ENCODE measurements around the gene CABCOCO1.

Gene CABCOCO1, protein sequence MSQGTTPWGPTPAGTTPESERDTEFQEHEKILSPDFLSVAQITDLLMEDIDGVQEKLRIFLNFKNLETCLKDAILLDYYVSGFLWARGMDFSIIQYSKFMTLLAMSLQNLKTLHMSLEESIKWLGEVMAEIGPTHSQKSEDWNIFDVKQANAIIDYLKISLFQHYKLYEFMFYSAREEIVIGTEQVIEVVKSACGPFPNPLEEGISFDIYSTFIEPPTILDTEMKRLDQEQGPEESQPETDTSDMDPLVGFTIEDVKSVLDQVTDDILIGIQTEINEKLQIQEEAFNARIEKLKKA

GRCh38 chr10:61662794-61663259 lies at the start of gene CABCOCO1:
Gene CABCOCO1, plus strand, starts transcription at chr10:61662929. Its CDS starts 44 bp downstream, at chr10:61662973.
- peak in 13 of 14 donors; percentile 8 to 84 (median 61) for DNase-seq

GRCh38 chr10:61613665-61614064 lies 49.1 kb upstream of the CABCOCO1 start:
- DNase-seq, result no peak

- DNase-seq, result no peak
Observed at GRCh38 chr10:61616611-61617010, 46.1 kb upstream of the CABCOCO1 start.

GRCh38 chr10:61617180-61617579 lies 45.5 kb upstream of the CABCOCO1 start:
- DNase-seq, result no peak

GRCh38 chr10:61617586-61617985 lies 45.1 kb upstream of the CABCOCO1 start:
- no peak for DNase-seq

DNA sequence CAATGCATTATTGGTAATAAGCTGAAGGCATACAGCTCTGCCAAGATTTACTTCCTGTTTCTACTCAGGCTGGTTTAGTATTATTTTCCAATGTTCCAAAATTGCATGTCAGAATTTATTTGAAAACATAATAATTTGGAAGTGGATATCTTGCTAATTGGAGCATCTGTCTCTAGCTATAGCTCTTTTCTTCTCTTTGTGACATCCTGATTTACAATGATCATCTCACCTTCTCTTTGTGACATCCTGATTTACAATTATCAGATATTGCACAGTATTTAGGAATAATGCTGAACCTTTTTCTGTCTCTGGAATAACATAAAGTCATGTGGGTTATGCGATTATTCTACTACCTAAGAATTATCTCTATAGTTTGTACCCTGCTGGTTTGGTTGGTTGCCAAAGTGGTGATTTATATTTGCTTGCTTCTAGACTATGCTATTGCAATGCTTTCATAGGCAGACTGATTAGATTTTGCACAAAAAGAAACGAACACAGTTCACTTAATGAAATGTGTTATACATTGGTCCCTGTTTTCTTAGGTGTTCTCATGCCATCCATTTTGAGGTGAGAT lies 44.3 kb upstream of the CABCOCO1 start:
- no peak for DNase-seq

DNA sequence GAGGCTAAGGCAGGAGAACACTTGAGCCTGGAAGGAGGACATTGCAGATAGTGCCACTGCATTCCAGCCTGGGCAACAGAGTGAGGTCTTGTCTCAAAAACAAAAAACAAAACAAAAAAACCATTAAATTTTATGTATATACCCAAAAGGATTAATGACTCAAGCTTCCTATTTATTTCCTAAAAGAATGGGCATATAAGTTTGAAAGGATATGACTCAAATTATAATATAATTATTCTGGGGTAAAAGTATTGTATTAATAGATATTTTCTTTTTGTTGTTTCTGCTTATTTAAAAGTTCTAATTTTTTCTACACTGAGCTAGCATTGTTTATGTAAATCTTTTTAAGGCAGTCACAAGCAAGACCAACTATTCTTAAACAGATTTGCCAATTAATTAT lies 42.2 kb upstream of the CABCOCO1 start:
- DNase-seq, result no peak

DNA sequence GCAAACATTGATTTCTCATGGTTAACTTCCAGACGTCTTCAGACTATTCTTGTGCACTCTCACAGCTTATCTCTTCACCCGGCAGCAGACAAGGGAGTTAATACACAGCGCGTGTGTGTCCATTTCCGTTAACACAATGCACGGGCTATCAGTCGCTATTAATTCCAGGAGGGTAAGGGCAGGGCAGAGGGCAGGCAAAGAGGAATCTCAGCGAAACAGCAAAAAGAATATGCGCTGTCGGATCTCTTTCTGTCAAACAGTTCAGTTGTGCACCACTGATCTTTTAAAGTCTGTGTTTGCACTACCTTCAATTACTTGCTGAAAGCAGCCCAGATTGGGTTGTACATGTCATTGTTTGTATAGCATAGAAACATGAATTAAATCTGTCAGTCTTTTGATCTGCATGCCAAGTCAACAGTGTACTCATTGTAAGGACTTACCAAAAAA lies 41.1 kb upstream of the CABCOCO1 start:
- DNase-seq, result peak in 1 of 14 donors; percentile 8

GRCh38 chr10:61623161-61623560 lies 39.6 kb upstream of the CABCOCO1 start:
- peak in 3 of 14 donors; percentile 2 to 19 (median 17) for DNase-seq

DNA sequence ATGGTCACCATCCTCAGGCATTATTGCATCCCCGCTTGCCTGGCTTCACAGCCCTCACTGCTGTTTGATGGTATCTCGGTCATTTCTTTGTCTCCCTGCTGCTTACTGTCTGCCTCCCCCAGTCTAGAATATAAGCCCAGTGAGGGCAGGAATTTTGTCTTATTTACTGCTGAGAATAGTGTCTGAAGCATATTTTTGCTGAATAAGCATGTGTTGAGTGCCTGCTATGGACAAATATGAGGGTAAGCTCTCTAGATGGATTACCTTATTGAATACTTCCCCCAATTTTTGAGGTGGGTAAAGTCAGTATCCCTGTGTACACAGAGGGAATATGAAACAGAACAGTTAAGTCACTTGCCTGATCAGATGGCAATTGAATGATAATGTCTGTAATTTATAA lies 36.5 kb upstream of the CABCOCO1 start:
- no peak for DNase-seq

- DNase-seq, result no peak
Observed at GRCh38 chr10:61627266-61627665, 35.5 kb upstream of the CABCOCO1 start.

GRCh38 chr10:61628151-61628874 lies 34.4 kb upstream of the CABCOCO1 start:
- DNase-seq, result no peak

DNA sequence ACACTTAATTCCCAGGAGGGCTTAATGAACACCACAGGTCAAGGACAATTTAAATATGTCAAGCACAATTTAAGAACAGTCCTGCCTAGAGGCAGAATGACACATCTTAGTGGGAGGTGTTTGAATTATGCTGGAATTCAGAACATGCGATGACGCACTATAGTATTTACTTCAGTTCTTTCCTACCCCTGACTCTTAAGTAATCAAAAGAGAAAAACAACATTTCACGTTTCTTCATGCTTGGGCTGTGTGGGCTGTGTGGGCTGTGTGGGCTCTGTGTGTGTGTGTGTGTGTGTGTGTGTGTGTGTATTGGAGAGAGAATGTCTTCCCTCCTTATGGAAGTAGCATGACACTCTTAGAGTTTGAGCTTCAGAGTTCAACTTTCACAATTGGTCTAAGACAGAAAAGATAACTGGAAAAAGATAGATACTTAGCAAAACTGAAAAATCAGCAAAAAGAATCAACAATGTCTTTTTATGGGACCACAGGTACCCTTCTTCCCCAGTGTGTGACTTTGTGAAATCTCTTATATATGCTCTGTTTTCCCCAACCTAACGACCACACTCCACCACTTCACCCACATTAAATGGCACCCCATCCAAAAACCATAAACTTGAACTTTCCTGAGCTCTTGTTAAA lies 33.7 kb upstream of the CABCOCO1 start:
- no peak for DNase-seq

DNA sequence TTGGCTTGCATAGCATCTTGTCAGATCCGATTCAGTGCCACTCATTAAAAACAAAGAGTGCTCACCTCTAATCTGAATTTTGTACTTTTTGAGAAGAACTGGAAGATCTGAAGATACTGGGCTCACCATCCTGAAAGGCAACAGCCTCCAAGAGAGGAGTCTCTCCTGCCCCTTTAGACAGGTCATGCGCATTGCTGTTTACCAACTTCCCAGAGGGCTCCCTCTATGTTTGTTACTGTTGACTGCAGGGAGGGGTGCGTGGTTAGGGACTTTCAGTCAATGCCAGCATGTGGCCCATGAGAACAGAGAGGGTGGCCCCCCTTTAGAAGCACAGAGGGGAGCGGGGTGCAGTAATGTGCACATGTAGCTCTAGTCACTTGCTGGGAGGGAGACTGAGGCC lies 33.2 kb upstream of the CABCOCO1 start:
- DNase-seq, result no peak

DNA sequence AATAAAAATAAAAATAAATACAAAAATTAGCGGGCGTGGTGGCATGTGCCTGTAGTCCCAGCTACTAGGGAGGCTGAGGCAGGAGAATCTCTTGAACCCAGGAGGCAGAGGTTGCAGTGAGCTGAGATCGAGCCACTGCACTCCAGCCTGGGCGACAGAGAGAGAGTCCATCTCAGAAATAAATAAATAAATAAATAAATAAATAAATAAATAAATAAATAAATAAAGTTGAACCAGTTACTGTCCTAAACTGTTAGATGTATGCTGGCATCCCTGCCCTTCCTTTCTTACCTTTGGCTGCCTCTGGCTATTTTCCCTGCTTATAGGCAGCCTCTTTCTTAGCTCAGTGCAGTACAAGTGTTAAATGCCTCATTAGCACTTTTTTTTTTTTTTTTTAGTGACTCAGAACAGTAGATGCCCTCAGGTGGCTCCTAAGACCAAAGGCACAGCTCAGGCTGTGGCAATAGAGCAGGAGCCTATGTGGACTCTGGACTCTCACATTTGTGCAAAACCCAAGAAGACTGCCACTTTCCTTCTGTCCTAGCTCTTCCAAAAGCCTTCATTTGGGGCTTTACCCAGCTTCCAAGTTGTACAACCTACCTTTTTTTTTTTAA lies 30.6 kb upstream of the CABCOCO1 start:
- no peak for DNase-seq

GRCh38 chr10:61633665-61634064 lies 29.1 kb upstream of the CABCOCO1 start:
- no peak for DNase-seq

DNA sequence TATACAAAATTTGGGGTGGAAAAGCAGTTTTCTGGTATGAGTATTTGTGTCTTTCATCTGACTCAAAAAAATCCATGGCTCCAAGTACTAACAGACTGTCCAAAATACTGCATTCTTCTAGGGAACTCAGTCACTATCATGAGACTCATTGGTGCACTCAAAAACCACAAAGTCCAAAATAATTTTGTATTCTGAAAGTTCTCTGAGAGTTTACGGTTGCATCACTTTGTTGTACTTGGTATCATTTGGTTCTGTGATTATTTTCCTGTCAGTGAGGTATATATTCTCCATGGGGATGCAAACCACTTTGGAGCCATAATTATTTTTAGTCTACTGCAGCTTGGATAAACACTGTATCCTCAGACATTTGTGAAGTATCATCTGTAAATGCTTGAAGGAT lies 28.0 kb upstream of the CABCOCO1 start:
- DNase-seq, result no peak

GRCh38 chr10:61635471-61635870 lies 27.3 kb upstream of the CABCOCO1 start:
- DNase-seq, result no peak

DNA sequence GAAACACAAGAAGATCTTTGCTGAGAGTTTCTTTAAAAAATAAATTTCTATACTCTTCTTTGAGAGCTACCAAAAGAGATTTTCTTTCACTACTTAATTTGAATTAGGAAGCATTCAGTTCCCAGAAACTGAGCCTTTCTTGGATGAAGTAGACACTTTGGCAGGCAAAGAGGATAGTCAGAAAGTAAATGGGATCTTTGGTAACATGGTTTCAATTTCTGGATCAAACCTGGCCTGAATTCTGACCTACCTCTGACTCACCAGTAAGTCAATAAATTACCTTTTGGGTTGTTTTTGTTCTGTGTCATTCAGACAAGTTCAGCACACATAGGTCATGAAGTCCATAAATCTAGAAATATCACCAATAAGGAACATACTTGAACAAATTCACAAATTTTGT lies 26.8 kb upstream of the CABCOCO1 start:
- no peak for DNase-seq

- no peak for DNase-seq
Observed at GRCh38 chr10:61639952-61640351, 22.8 kb upstream of the CABCOCO1 start.

DNA sequence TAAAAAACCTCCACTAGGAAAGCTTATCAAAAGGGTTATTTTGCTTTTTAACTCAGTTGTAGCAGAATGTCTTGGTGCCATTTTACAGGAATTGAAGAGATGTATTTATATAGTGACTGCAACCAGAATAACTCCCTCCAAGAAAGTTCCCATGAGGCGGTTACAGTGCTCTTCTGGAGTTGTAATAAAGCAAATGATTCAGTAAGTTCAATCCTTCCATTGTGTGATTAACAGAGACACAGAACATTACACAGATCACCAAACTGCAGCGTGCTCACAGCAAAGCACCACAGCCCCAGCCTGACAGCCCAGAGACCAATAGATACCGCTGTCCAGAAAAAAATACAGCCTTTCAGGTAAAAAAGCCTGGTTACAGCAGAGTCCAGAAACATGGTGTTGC lies 21.9 kb upstream of the CABCOCO1 start:
- peak in 1 of 14 donors; percentile 6 for DNase-seq

DNA sequence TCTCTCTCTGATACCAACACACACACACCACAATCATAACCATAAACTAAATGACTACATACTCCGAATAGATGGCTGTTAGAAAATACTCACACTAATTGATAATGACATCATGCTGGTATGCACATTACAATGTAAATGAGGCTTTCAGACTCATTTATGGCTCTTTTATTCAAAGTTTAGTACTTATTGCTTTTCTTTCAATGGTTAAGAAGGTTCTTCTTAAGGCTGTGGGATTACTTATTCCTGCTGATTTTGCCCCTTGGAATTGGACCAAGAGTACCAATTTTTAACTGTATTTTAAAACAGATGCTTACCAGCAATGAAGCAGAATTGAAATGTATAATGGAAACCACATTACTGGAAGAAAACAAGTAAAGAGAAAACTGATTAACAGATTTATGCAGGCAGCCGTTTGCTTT lies 20.6 kb upstream of the CABCOCO1 start:
- no peak for DNase-seq

DNA sequence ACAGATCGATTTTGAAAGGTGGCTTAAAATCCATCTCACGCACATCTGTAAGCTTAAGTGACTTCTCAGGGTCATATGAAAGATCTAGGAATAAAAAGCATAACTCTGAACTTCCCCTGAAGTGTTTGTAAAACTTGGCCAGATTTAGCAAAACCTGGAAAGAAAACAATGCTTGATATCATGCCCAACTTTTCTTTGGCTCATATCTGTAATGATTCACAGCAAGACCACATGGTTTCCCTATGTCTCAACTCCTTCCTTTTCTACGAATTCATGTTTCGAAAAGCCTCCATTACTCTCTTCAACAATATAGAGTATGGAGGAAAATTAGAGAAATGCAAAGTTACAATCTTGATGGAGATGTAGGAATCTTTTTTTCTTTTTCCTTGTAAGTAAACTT lies 20.1 kb upstream of the CABCOCO1 start:
- no peak for DNase-seq

All from C1 segment of cervical spinal cord (tissue), 14 donors.